HG02840 (cell line): ENCODE data around the gene URI1.

Experiments
- ATAC-seq: cut with Tn5 transposase; IDR thresholded peaks from one replicate; pipeline ENCODE4 v1.9.1; 2021; ENCODE audit warnings: mild to moderate bottlenecking, moderate library complexity, moderate number of reproducible peaks; ENCODE audit not compliant: unreplicated experiment, low FRiP score

Gene URI1

DNA sequence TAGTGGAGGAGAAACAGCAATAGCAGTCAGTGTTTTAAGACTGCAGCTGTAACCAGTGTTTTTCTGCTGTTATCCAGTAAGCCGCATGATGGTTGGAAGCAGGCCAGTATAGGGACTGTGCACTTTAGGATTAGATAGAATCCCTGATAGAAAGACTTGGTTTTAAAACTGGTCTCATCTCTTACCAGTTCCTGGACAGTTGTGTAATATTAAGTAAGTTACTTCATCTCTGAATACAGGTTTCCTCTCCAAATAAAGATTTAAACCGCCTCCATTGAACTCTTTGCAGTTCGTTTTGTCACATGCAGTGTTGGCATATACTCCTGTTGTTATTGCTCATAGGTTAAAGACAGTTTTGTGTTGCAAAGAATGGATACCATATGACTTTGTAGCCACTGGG lies 25.6 kb downstream of the URI1 start:
- ATAC-seq = no peak

DNA sequence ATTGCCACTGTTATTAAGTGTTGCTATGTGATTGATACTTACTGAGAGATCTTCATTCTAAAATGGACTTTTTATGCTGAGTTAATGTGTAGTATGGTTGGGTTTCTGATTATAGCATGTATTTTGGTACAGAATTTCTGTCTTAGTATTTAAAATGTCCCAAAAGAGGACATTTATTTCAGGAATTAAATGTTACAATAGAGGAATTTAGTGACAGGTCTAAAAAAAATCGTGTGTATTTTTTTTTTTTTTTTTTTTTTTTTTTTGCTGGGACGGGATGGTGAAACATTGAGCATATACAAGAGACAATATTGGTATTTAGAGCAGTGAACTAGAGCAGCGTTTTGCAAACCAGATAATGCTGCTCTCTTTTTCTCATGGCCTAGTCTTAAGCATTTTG lies 27.9 kb downstream of the URI1 start:
- ATAC-seq = no peak

DNA sequence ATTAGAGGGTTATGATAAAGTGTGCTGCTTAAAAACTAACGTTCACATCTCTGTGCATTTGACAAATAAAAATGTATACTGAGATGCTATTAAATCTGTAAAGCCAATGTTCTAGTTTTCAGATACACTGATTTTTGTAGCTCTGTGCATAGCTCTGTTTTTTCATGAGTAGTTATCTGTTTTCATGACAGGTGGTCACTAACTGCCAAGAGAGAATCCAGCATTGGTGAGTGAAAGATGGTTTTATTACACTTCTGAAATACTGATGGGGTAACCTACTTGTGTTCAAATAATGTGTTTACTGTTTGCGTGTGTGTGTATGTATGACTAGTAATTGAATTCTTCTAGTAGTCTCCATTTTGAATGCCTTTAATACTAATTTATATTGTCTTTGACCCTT lies 29.0 kb downstream of the URI1 start:
- no peak for ATAC-seq

DNA sequence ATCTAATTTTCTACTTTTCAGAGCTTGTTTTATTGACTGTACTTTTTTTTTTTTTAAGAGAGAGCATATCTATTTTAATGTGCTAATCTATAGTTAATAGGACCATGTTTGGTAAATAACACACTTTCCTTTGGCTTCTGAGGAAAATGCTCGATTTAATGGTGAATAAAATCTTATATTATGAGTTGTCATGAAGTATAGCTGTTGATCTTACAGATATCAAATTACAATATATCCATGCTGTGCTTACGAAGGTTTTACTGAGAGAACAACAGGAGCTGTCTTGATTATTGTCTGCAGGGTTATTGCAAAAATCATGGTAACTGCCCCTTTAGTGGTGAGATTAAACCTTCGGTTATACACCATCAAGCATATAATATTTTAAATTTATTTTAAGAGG lies 29.6 kb downstream of the URI1 start:
- ATAC-seq = no peak

DNA sequence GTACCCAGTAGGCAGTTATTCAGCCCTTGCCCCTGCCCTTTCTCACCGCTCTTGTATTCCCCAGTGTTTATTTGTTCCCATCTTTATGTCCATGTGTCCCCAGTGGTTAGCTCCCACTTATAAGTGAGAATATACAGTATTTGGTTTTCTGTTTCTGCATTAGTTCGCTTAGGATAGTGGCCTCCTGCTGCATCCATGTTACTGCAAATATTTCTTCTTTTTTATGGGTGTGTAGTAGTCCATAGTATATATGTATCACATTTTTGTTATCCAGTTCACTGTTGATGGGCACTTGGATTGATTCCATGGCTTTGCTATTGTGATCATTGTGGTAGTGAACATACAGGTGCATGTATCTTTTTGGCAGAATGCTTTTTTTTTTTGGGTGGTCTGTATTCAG lies 32.7 kb downstream of the URI1 start:
- ATAC-seq = no peak

DNA sequence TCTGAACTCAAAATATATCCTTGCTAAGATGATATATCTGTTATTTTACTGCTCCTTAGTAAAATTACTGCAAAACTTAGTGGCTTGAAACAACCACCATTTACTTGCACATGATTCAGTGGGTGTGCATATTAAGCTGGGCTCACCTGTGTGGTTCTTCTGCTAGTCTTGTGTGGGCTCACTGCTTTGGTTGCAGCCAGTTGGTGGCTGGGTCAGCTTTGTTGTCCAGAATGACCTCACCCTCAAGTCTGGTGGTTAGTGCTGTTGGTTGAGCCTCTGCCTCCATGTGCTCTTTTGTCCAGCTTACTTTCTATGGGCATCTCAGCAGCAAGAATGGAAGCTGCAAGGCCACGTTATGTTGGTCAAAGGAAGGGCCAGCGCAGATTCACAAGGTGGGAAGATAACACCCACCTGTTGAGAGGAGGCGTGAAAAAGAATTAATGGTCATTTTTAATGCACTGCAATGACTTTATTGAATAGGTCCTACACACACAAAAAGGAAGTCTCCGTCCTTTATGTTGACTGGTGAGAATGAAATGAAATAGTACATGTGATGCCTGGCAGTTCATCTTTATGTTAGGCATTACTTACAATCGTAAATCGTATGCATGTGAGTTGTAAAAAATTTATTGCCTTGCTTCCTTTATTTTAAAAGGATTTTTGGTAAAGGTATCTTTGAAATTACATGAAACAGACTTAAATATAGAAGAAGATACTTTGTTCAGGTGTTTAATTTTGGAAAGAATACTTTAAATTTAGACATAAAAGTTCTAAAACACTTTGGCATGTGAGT lies 34.3 kb downstream of the URI1 start:
- no peak for ATAC-seq

DNA sequence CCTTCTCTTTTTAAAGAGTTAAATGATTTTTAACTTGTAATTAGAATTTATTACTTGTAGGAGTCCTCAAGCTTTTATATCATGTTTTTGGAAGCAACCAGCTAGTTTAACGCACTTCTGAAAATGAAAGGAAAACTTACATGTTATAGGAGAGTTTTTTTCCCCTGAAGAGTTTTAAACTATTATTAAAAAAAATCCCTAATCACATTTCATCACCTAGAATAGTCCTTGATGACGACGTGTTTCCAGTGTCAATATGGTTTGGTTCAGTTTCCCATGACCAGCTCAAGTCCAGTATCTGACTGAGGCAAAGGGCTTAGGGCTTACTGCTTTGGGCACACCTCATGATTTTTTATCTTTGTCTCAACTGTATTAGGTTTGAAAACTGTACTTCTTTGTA lies 36.0 kb downstream of the URI1 start:
- ATAC-seq = no peak

DNA sequence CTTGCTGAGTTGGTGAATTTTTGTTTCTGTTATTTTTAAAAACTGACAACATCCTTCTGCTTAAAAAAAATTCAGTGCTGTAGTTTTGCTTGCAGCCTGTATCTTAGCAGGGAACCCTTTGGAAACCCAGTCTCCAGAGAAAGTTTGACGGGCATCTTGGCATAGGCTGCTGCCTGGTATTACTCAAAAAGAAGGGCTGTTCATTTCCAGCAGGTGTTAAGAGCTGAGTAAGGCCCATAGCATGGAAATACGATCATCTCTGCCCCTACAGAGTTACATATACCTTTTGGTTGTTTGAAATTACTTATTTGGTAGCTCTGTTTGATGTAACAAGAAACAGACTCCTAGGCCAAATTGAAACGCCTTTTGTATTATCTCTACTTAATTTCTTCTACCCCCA lies 41.5 kb downstream of the URI1 start:
- no peak for ATAC-seq

DNA sequence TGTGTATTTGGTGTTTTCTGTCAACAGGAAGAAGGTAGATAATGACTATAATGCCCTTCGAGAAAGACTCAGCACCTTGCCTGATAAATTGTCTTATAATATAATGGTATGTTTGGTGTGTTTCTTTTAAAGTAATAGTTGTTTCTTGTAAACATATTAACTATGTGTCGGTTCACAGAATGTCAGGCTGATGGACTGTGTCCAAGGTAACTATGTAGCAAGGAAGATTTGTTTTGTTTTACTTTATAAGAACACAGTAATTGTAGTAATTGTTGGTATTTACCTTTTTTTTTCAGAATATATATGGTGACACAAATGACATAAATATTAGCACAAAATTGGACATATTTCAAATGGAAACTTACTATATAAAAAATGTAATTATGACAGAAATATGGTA lies 43.2 kb downstream of the URI1 start:
- no peak for ATAC-seq

DNA sequence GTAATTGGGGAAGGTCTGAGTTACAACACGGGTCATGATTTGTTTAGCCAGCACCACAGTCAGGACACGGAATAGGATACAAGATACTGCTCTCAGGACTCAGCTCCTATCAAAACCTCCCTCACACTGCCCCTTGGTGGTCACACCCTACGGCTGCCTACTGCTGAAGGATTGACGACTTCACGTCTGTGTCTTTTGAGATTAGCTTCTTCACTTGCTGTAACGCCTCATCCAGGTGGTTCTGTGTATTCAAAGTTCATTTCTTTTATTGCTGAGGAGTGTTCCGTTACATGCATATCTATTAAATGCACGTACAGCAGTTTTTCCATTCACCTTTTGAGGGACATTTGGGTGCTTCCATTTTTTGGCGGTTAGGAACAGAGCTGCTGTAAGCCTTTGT lies 46.3 kb downstream of the URI1 start:
- no peak for ATAC-seq

DNA sequence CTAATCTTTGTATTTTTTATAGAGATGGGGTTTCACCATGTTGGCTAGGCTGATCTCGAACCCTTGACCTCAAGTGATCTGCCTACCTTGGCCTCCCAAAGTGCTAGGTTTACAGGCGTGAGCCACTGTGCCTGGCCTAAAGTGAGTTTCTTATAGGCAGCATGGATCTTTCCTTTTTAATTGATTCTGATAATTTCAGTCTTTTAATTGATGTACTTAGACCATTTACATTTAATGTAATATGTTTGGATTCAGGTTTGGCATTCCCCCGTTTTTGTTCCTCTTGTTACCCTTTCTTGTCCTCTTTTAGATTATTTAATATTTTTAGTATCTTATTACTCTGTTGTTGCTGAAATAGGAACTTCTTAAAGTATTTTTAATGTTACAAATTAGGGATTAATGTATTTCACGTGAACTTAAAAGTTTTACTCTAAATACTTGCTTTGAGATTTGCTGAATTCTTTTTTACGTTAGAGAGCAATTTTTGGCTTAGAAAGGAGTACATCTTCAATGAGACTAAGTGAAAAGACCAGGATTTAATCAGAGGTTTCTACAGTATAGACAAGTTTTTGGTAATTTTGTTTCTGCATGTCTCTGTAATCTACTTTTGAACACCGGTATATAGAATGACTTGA lies 50.3 kb downstream of the URI1 start:
- no peak for ATAC-seq

DNA sequence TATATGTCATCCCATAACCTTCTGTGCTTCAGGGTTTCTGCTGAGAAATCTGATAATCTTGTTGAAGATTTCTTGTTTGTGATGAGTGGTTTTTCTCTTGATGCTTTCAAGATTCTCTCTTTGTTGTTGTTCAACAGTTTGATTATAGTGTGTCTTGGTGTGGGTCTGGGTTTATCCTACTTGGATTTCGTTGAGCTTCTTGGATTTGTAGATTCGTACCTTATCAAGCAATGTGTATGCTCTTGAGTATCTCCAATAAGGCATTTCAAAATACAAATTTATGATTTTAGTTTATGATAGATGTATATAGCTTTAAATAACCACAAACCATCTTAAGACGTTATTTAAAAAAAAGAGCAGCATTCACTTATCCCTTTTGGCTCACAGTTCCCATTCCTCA lies 57.5 kb downstream of the URI1 start:
- no peak for ATAC-seq

DNA sequence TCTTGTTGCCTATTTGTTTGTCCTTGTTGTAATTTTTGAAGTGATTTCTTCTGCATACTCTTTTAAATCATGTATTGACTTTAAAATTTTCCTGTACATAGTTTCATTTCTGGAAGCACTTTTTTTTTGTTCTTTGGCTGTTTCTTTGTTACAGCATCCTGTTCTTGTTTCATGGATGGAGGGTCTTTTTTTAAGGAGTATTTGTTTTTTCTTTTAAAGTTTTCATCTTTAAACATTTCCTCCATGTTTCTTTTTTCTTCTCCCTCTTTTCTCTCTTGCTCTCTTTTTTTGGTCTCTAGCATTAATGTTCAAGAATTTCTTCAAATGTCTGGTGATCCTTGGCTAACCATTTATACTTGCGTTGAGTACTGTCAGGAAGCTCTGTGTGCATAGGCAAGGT lies 58.8 kb downstream of the URI1 start:
- ATAC-seq = no peak

DNA sequence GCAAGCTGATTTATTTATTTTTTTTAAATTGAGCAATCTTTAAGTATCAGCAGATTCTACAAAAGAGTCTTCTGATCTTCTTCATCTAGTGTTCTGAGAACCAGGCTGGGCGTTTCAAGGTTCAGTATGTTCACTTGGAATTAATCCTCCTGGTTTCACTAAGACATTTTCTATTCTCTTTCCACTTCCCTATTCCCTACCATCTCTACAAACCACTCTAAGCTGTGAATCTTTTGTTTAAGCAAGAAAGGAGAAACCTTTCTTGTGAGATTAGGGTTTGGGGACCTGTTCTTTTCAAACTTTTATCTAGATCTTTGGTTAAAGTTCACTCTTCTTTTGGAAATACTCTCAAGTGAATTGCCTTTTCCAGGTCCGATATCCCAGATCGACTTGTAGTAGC lies 59.3 kb downstream of the URI1 start:
- no peak for ATAC-seq

DNA sequence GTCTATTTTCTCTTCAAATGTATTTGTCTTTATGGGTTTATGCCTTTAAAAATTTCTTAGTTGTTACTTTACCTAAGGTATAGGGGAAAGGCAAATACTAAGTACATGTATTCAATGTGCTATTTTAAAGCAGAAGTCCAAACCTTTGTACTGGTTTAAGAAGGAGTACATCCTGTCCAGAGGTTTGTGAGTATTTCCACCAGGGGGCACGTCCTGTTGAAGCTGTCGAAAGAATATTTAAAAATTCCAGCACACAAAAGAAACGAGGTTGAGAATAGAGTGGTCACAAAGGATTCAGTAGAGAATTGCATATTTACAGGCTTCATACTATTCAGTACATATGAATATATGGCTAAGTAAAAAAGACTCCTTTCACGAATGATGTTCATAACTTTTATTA lies 59.8 kb downstream of the URI1 start:
- no peak for ATAC-seq

DNA sequence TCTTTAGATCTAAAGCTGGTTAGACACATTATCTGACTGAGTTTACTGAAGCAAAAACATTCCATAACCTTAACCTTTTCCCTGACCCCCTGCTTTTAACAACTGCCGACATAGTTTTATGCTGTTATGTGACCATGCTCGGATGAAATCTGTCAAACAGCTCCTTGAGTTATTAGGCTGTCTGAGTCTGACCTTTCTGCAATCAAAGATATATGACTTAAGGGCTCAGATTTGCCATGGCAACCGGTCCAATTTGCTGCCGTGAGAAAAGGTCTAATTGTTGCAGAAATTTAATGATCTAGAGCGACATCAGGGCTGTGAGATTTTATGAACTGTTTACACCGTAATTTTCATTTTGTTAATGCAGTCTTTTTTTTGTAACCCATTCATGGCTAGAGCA lies 61.8 kb downstream of the URI1 start:
- ATAC-seq = no peak

DNA sequence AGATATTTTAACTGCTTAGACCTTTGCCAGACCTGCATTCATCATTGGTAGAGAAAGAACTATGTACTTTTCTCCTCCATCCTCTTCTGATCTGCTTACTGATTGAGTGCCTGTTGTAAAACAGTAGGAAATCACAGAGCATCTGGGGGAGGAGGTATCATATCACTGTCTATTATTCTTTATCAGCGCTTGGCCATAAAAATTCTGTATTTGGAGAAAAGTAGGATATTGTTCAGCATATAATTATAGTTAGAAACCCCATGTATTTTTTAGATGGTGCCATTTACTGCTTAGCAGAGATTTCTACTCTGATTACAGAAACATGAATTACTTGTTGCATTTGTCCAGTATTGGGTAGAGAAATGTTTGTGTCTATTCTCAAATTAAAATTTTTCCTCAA lies 62.4 kb downstream of the URI1 start:
- ATAC-seq = no peak

DNA sequence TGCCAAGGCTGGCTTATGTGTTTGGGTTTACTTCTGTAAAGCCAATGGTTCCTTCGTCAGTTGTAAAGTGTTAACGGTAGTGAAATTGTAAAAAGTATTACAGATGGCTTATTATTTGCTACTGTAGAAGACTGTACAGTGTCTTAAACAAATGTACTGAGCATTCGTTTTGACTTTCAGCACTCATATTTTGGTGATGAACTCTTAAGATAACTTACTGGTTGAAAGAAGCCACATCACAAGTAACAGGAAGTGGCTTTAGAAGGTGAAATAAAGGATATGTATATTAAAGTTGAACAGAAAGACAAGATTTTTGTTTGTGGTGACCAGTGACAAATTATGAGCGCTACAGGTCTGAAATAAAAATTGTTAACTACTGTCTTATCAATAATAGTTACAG lies 64.2 kb downstream of the URI1 start:
- no peak for ATAC-seq

DNA sequence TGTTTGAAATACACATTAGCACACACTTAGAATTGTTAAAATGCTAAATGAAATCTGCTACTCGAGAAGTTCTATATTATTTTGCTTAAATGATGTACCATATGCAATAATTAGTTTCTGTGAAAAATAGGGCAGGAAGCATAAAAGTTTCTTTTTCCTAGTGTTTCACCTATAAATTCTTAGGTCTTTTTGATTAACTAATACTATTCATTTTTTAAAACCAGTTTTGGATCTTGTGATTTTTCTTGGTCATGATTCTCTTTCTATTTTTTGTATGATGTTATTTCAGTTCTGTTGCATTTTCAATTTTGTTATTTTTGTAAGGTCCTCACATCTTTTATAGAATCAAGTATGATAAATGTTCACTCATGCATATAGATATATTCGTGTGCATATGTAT lies 66.1 kb downstream of the URI1 start:
- no peak for ATAC-seq

DNA sequence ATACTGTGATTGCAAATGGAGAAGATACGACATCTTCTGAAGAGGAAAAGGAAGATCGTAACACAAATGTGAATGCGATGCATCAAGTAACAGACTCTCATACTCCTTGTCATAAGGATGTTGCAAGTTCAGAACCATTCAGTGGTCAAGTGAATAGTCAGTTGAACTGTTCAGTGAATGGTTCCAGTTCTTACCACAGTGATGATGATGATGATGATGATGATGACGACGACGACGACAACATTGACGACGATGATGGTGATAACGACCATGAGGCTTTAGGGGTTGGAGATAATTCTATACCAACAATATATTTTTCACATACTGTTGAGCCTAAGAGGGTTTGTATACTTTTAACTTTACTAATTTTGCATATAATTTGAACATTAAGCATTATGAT lies 67.0 kb downstream of the URI1 start:
- ATAC-seq = no peak

DNA sequence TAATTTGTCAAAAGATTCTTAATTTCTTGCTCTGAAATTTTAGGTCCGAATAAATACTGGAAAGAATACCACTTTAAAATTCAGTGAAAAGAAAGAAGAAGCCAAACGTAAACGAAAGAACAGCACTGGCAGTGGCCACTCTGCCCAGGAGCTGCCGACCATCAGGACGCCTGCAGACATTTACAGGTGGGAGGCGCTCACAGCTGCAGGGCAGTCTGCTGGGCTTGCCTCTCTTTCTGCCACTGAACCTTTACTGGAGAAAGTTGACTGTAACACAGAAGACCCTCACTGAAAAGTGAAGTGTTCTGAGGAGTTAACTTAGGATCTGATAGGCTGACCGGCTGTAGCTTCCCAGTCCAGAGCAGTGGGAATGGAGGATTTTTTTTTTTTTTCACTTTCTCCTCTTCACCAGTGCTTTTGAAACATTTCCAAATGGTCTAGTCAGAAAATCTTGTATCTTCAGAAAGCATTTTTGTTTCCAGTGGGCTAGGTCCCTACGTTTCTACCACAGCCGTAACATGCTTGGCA lies 69.1 kb downstream of the URI1 start:
- no peak for ATAC-seq

DNA sequence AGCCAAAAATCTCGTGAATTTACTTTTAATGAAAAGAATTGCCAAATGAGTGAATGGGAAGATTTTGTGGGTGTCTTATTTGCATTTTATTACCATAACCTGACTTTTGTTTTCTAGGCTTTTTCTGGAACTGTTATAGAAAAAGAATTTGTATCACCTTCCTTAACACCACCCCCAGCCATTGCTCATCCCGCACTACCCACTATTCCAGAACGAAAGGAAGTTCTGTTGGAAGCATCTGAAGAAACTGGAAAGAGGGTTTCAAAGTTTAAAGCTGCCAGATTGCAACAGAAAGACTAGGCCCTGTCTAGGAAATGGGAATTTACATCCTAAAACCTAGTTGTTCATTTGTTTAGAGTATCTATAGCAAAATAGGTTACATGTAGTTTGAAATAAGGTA lies 72.7 kb downstream of the URI1 start:
- ATAC-seq = no peak
